ENCODE results near the gene ZNF618.

Gene ZNF618

GRCh38 chr9:114029311-114030170 lies 153.4 kb downstream of the ZNF618 start:
- TF ChIP-seq, protein P1, sequence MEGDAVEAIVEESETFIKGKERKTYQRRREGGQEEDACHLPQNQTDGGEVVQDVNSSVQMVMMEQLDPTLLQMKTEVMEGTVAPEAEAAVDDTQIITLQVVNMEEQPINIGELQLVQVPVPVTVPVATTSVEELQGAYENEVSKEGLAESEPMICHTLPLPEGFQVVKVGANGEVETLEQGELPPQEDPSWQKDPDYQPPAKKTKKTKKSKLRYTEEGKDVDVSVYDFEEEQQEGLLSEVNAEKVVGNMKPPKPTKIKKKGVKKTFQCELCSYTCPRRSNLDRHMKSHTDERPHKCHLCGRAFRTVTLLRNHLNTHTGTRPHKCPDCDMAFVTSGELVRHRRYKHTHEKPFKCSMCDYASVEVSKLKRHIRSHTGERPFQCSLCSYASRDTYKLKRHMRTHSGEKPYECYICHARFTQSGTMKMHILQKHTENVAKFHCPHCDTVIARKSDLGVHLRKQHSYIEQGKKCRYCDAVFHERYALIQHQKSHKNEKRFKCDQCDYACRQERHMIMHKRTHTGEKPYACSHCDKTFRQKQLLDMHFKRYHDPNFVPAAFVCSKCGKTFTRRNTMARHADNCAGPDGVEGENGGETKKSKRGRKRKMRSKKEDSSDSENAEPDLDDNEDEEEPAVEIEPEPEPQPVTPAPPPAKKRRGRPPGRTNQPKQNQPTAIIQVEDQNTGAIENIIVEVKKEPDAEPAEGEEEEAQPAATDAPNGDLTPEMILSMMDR (conservative IDR thresholded peaks at IDR 0.05; ENCODE audit: low read length): no peak
- no peak overlapping the region for H3K4me3 ChIP-seq (ENCODE audit: low read length)
- no peak for DNase-seq (ENCODE audit: low read depth)

- DNase-seq (ENCODE audit: low read depth): no peak
- TF ChIP-seq, protein P1 (conservative IDR thresholded peaks at IDR 0.05; ENCODE audit: low read length): no peak
These were observed 154.3 kb downstream of the ZNF618 start for GRCh38 chr9:114030364-114030763.

DNA sequence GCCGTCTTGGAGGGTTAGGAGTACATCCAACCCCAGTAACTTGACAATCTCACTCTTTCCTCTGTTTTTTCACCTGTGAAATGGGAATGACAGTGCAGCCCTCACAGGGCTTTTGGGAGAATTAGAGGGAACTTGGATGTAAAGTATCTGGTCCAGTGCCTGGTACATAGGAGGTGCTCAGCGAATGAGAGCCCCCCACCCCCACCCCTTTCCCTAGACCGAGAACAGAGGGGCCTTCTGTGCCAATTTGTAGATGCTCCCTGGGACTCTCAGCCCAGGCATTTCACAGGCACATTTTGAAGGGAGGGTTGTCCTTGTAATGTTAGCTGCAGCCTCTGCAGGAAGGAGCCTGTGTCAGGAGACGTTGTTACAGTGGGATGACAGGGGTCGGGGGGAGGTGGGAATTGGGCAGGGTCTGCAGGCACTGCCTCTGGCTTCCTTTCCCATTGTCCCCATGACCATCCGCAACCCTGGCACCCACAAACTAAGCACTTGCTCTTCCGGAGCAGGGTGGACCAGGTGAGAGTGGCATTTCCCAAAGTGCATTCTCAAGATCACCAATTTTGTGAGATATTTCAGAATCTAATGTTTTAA lies 155.0 kb downstream of the ZNF618 start:
- DNase-seq (ENCODE audit: low read depth): no peak
- TF ChIP-seq, protein P1 (conservative IDR thresholded peaks at IDR 0.05; ENCODE audit: low read length): no peak
- no peak overlapping the region for H3K4me3 ChIP-seq (ENCODE audit: low read length)

More at GRCh38 chr9:114030364-114030763, 154.3 kb downstream of the ZNF618 start:
- H3K4me3 ChIP-seq (ENCODE audit: low read length): no peak overlapping the region

- TF ChIP-seq, protein P1 (conservative IDR thresholded peaks at IDR 0.05; ENCODE audit: low read length): no peak
- no peak for DNase-seq (ENCODE audit: low read depth)
- no peak overlapping the region for H3K4me3 ChIP-seq (ENCODE audit: low read length)
These were observed 156.1 kb downstream of the ZNF618 start for GRCh38 chr9:114031948-114032840.

- no peak for DNase-seq (ENCODE audit: low read depth)
- TF ChIP-seq, protein P1 (conservative IDR thresholded peaks at IDR 0.05; ENCODE audit: low read length): peak; percentile 49
- H3K4me3 ChIP-seq (ENCODE audit: low read length): no peak overlapping the region
These were observed 157.4 kb downstream of the ZNF618 start for GRCh38 chr9:114033397-114034103.

DNA sequence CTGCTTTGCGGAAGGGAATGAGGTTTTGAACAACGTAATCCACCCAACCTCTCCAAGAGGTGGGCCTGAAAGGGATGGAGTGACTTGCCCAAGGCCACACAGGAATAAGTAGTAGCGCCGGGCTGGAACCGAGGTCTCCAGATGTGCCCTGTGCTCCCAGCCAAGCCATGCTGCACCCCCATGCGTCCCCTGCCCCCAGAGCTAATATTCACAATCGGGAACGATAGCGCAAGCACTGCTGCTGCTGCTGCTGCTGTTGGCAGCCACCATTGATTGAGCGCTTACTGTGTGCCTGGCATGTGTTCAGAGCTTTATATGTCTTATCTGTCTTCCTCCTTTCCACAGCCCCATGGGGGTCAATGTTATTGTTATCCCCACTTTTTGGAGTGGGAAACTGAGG lies 158.1 kb downstream of the ZNF618 start:
- DNase-seq (ENCODE audit: low read depth): no peak
- H3K4me3 ChIP-seq (ENCODE audit: low read length): no peak overlapping the region
- TF ChIP-seq, protein P1 (conservative IDR thresholded peaks at IDR 0.05; ENCODE audit: low read length): no peak
